HEK293 (cell line): ENCODE measurements around the gene RIC8B.
A peak's percentile ranks its signal among the peaks of the same experiment; 100 is the strongest.

Source experiments
- BCL11B ChIP-seq: fragments of 450-650 bp; formaldehyde crosslinking; IDR thresholded peaks from 2 replicates; pipeline ENCODE4 v1.5.1; 2016; ENCODE audit warnings: low read depth, missing biosample characterization, missing genetic modification characterization
- KLF1 ChIP-seq: fragments of 450-650 bp; formaldehyde crosslinking; IDR thresholded peaks from 2 replicates; pipeline ENCODE4 v1.5.1; 2016; ENCODE audit warnings: missing biosample characterization, missing genetic modification characterization
- MZF1 ChIP-seq: fragments of 450-650 bp; formaldehyde crosslinking; IDR thresholded peaks from 2 replicates; pipeline ENCODE4 v1.5.1; 2017; ENCODE audit warnings: missing biosample characterization, missing genetic modification characterization, borderline replicate concordance
- PRDM10 ChIP-seq: fragments of 450-650 bp; formaldehyde crosslinking; IDR thresholded peaks from 2 replicates; pipeline ENCODE4 v1.5.1; 2016; ENCODE audit warnings: missing biosample characterization, missing genetic modification characterization
- TCF7L2 ChIP-seq: IDR thresholded peaks from 2 replicates; pipeline ENCODE4 v1.6.1; 2011; ENCODE audit warnings: low read depth, mild to moderate bottlenecking, inconsistent platforms, low read length, moderate library complexity, borderline replicate concordance
- TSHZ1 ChIP-seq: fragments of 450-650 bp; formaldehyde crosslinking; IDR thresholded peaks from 2 replicates; pipeline ENCODE4 v1.5.1; 2016; ENCODE audit warnings: missing biosample characterization, missing genetic modification characterization, borderline replicate concordance
- ZBTB10 ChIP-seq: fragments of 450-650 bp; formaldehyde crosslinking; IDR thresholded peaks from 2 replicates; pipeline ENCODE4 v1.5.1; 2016; ENCODE audit warnings: missing biosample characterization, missing genetic modification characterization
- ZBTB11 ChIP-seq: fragments of 450-650 bp; formaldehyde crosslinking; conservative IDR thresholded peaks from 2 replicates; pipeline ENCODE4 v1.5.1; 2016; ENCODE audit warnings: low read depth, missing biosample characterization, missing genetic modification characterization
- ZNF2 ChIP-seq: fragments of 450-650 bp; formaldehyde crosslinking; IDR thresholded peaks from 2 replicates; pipeline ENCODE4 v1.5.1; 2016; ENCODE audit warnings: missing biosample characterization, missing genetic modification characterization
- ZNF223 ChIP-seq: fragments of 450-650 bp; formaldehyde crosslinking; IDR thresholded peaks from 2 replicates; pipeline ENCODE4 v1.5.1; 2016; ENCODE audit warnings: missing biosample characterization, missing genetic modification characterization
- ZNF366 ChIP-seq: fragments of 450-650 bp; formaldehyde crosslinking; conservative IDR thresholded peaks from 2 replicates; pipeline ENCODE4 v1.5.1; 2016; ENCODE audit warnings: missing biosample characterization, missing genetic modification characterization
- ZNF488 ChIP-seq: fragments of 450-650 bp; formaldehyde crosslinking; IDR thresholded peaks from 2 replicates; pipeline ENCODE4 v1.5.1; 2016; ENCODE audit warnings: missing biosample characterization, missing genetic modification characterization
- ZNF571 ChIP-seq: fragments of 450-650 bp; formaldehyde crosslinking; IDR thresholded peaks from 2 replicates; pipeline ENCODE4 v1.5.0; 2017; ENCODE audit warnings: missing biosample characterization, missing genetic modification characterization
- ZNF830 ChIP-seq: fragments of 450-650 bp; IDR thresholded peaks from 2 replicates; pipeline ENCODE4 v1.5.0; 2018; ENCODE audit warnings: missing biosample characterization, missing genetic modification characterization, low read depth, mild to moderate bottlenecking, moderate library complexity
- ZSCAN30 ChIP-seq: fragments of 450-650 bp; IDR thresholded peaks from 2 replicates; pipeline ENCODE4 v1.5.1; 2018; ENCODE audit warnings: missing biosample characterization, mild to moderate bottlenecking, missing genetic modification characterization, moderate library complexity
- ZSCAN5A ChIP-seq: fragments of 450-650 bp; formaldehyde crosslinking; IDR thresholded peaks from 2 replicates; pipeline ENCODE4 v1.5.1; 2016; ENCODE audit warnings: missing biosample characterization, missing genetic modification characterization

Gene RIC8B

GRCh38 chr12:106739318-106739717 lies 35.2 kb upstream of the RIC8B start (continued):
- TF ChIP-seq ZNF366 (tag by site-specific recombination), result peak; percentile 36; the same call in 1 of the 2 replicates
- TF ChIP-seq ZSCAN5A (tag by site-specific recombination), result no peak
- no peak for TF ChIP-seq TCF7L2
- no peak for TF ChIP-seq ZBTB10
- no peak for TF ChIP-seq ZNF571 (tag by site-specific recombination)
- no peak for TF ChIP-seq KLF1
- TF ChIP-seq ZNF2, result no peak
- no peak for TF ChIP-seq BCL11B
- TF ChIP-seq PRDM10 (tag by site-specific recombination), result no peak
- no peak for TF ChIP-seq ZBTB11 (tag by site-specific recombination)
- TF ChIP-seq ZNF830 (tag by site-specific recombination), result no peak
- no peak for TF ChIP-seq ZSCAN30 (tag by site-specific recombination)
- peak; percentile 53; the same call in 1 of the 2 replicates for TF ChIP-seq ZNF223 (tag by site-specific recombination)
- no peak for TF ChIP-seq MZF1 (tag by site-specific recombination)
- TF ChIP-seq TSHZ1, result 0 out of 2 replicates have a peak, but pooled peaks have one; percentile 9
- TF ChIP-seq ZNF488, result no peak
